Skeletal muscle tissue (tissue), 4 donors: ENCODE data around the gene LCA5L. TPM values are rescaled to one million over a fixed set of nuclear protein-coding genes. Genes with fewer than 3 reads are reported as not detected.
"Not testable (repeated sequence)": the region's sequence is repeated elsewhere in the genome, so short reads cannot be mapped to it uniquely, and the experiment has no call there.

Experiments
- H3K27ac ChIP-seq: one replicate; pipeline ENCODE4 v1.7.0; 2013; ENCODE audit warnings: mild to moderate bottlenecking, low read depth, low read length, inconsistent platforms
- H3K27me3 ChIP-seq, 3 donors: one replicate each; pipeline ENCODE4 v1.7.0; 2013; ENCODE audit warnings: low read length in 3 of 3; ENCODE audit not compliant: control insufficient read depth in 3 of 3, insufficient read depth in 3 of 3
- H3K36me3 ChIP-seq, 3 donors: one replicate each; pipeline ENCODE4 v1.7.0; 2013; ENCODE audit warnings: low read length in 3 of 3; ENCODE audit not compliant: control insufficient read depth in 3 of 3, insufficient read depth in 3 of 3
- H3K4me1 ChIP-seq, 3 donors: one replicate each; pipeline ENCODE4 v1.7.0; 2013; ENCODE audit warnings: low read length in 3 of 3, mild to moderate bottlenecking in 3 of 3; ENCODE audit not compliant: control insufficient read depth in 3 of 3, insufficient read depth in 3 of 3
- H3K4me3 ChIP-seq, 3 donors: one replicate each; pipeline ENCODE4 v1.7.0; 2013; ENCODE audit warnings: low read length in 3 of 3
- H3K9ac ChIP-seq, 3 donors: one replicate each; pipeline ENCODE4 v1.7.0; 2013; ENCODE audit warnings: low read length in 3 of 3, mild to moderate bottlenecking in 3 of 3, moderate library complexity in 2 of 3, low read depth in 1 of 3
- H3K9me3 ChIP-seq, 3 donors: one replicate each; pipeline ENCODE4 v1.7.0; 2013; ENCODE audit warnings: low read length in 3 of 3; ENCODE audit not compliant: control insufficient read depth in 3 of 3
- total RNA-seq: library from RNA; depleted of rRNA; stranded (reverse); fragments of >200 nt; gene quantifications from one replicate; pipeline ENCODE4 v1.2.3, GENCODE V29; 2014
- donor health status: Osteomylitis.

LCA5L gene
- total RNA-seq, 1 donor from 2014 or later: 0.52 TPM

GRCh38 chr21:39430457-39430856 lies 15.1 kb downstream of the LCA5L start:
- Histone ChIP-seq H3K36me3 (no peaks in the 10 kb centered on the region), H3K4me1 (no peaks in the 10 kb centered on the region), H3K9ac (no peak overlapping the region), H3K27me3 (no peaks in the 10 kb centered on the region), H3K9me3 (no peaks in the 10 kb centered on the region), H3K4me3 (no peak overlapping the region), H3K27ac (no peak overlapping the region)

GRCh38 chr21:39430016-39430415 lies 15.6 kb downstream of the LCA5L start:
- Histone ChIP-seq H3K36me3 (no peaks in the 10 kb centered on the region), H3K4me1 (no peaks in the 10 kb centered on the region), H3K27ac (no peak overlapping the region), H3K9ac (no peak overlapping the region), H3K27me3 (no peaks in the 10 kb centered on the region), H3K9me3 (no peaks in the 10 kb centered on the region), H3K4me3 (no peak overlapping the region)

GRCh38 chr21:39429445-39429844 lies 16.1 kb downstream of the LCA5L start:
- no peaks in the 10 kb centered on the region for H3K9me3 ChIP-seq
- no peaks in the 10 kb centered on the region for H3K27me3 ChIP-seq
- H3K4me1 ChIP-seq: no peaks in the 10 kb centered on the region
- no peak overlapping the region for H3K4me3 ChIP-seq
- H3K27ac ChIP-seq: no peak overlapping the region
- H3K9ac ChIP-seq: no peak overlapping the region
- no peaks in the 10 kb centered on the region for H3K36me3 ChIP-seq

GRCh38 chr21:39422527-39423241 lies 22.9 kb downstream of the LCA5L start:
- Histone ChIP-seq H3K4me1 (no peaks in the 10 kb centered on the region), H3K36me3 (no peaks in the 10 kb centered on the region), H3K27me3 (no peaks in the 10 kb centered on the region), H3K9me3 (no peaks in the 10 kb centered on the region), H3K27ac (no peak overlapping the region), H3K9ac (no peak overlapping the region), H3K4me3 (no peak overlapping the region)

DNA sequence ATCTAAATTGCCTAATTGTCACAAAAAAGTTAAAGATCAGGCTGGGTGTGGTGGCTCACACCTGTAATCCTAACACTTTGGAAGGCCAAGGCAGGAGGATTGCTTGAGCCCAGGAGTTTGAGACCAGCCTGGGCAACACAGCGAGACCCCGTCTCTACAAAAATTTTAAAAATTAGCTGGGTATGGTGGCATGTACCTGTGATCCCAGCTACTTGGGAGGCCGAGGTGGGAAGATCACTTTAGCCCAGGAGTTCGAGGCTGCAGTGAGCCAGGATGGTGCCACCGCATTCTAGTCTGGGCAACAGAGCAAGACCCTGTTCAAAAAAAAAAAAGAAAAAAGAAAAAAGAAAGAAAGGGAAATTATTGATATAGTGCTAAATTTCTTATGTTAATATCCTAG lies 26.4 kb downstream of the LCA5L start:
- not testable (repeated sequence) for H3K27me3 ChIP-seq, H3K27ac ChIP-seq, H3K9ac ChIP-seq, H3K36me3 ChIP-seq, H3K4me1 ChIP-seq, H3K4me3 ChIP-seq, H3K9me3 ChIP-seq

DNA sequence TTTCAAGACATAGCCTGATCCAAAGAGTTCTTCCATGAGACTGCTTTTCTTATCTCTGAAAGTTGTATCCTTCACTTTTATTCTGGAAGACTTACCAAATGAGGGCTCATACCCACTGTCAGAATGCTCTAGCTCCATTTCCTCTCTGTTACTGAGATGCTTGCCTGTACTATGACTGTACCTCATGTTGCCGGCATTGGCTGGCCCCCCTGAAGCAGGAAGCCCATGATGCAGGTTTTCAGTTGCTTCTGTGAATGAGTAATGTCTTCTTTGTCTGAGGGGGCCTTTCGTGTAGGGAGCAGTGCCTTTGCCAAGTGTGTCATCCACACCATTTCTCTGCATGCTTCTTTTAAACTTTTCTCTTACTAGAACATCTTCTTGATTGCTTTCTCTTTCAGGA lies 39.5 kb downstream of the LCA5L start:
- Histone ChIP-seq H3K9ac (no peak overlapping the region), H3K27me3 (no peaks in the 10 kb centered on the region), H3K36me3 (peaks cover 13 to 24% (median 16%) of the 10 kb centered on the region in 3 donors), H3K4me3 (no peak overlapping the region), H3K27ac (no peak overlapping the region), H3K4me1 (no peaks in the 10 kb centered on the region), H3K9me3 (no peaks in the 10 kb centered on the region)

DNA sequence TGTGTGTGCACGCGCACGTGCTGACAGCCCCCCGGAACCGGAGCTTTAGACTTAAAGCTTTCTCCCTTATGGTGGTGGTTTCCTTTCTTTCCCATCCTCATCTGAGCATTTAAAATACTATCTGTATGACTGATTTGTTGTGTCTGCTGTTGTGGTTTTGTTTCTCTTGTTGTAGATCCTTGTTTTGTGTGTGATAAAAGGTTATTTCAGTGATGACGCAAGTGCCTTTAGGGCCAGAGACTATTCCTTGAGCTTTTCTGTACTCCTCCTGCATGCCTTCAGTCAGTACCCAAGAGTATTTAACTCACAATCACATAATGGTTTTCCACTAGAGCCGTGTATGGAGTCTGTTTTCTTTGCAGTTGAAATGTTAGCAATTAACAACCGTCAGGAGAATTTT lies 45.4 kb downstream of the LCA5L start:
- Histone ChIP-seq H3K4me3 (no peak overlapping the region), H3K27ac (no peak overlapping the region), H3K9me3 (no peaks in the 10 kb centered on the region), H3K9ac (no peak overlapping the region), H3K4me1 (no peaks in the 10 kb centered on the region), H3K36me3 (peaks cover 13 to 19% (median 15%) of the 10 kb centered on the region in 3 donors), H3K27me3 (no peaks in the 10 kb centered on the region)

GRCh38 chr21:39397646-39398385 lies 47.8 kb downstream of the LCA5L start:
- no peaks in the 10 kb centered on the region for H3K27me3 ChIP-seq
- H3K27ac ChIP-seq: no peak overlapping the region
- no peak overlapping the region for H3K9ac ChIP-seq
- H3K4me1 ChIP-seq: no peaks in the 10 kb centered on the region
- no peaks in the 10 kb centered on the region for H3K9me3 ChIP-seq
- peaks cover 23 to 35% (median 26%) of the 10 kb centered on the region in 3 donors for H3K36me3 ChIP-seq
- no peak overlapping the region for H3K4me3 ChIP-seq

GRCh38 chr21:39392981-39393380 lies 52.6 kb downstream of the LCA5L start:
- H3K36me3 ChIP-seq: peaks cover 37 to 45% (median 41%) of the 10 kb centered on the region in 3 donors

GRCh38 chr21:39390212-39390765 lies 55.3 kb downstream of the LCA5L start:
- Histone ChIP-seq H3K36me3 (peaks cover 29 to 30% (median 30%) of the 10 kb centered on the region in 3 donors), H3K27me3 (no peaks in the 10 kb centered on the region), H3K9me3 (no peaks in the 10 kb centered on the region), H3K4me3 (no peak overlapping the region), H3K9ac (no peak overlapping the region), H3K27ac (no peak overlapping the region), H3K4me1 (peaks cover 14 to 21% (median 17%) of the 10 kb centered on the region in 3 donors)

More at GRCh38 chr21:39392981-39393380, 52.6 kb downstream of the LCA5L start:
- H3K9me3 ChIP-seq: no peaks in the 10 kb centered on the region
- no peak overlapping the region for H3K9ac ChIP-seq
- no peaks in the 10 kb centered on the region for H3K27me3 ChIP-seq
- H3K4me3 ChIP-seq: no peak overlapping the region
- H3K27ac ChIP-seq: no peak overlapping the region
- H3K4me1 ChIP-seq: peaks cover 7 to 12% (median 8%) of the 10 kb centered on the region in 3 donors
